PC-9 (cell line): Measurements from ENCODE around the gene LSM2. TPM values are rescaled to one million over a fixed set of nuclear protein-coding genes. Genes with fewer than 3 reads are reported as not detected.
A peak's percentile ranks its signal among the peaks of the same experiment; 100 is the strongest.

Experiments used
- BruUV-seq: library from RNA; stranded (reverse); fragments of 400-500 nt; replicated peaks from 2 replicates; lab custom pipeline; 2021; lab: Mats Ljungman, UMichigan
- CTCF ChIA-PET: fragments of 300-600 bp; sonication (Branson Sonifier 250); formaldehyde crosslinking; loops from one replicate; lab custom pipeline; 2022; ENCODE audit warnings: antibody characterized with exemption; lab: Charles Lee
- POLR2A ChIA-PET: fragments of 300-600 bp; sonication (Branson Sonifier 250); formaldehyde crosslinking; loops from one replicate; lab custom pipeline; 2022; ENCODE audit warnings: antibody characterized with exemption; ENCODE audit not compliant: unreplicated experiment; lab: Charles Lee
- DNase-seq, 2 experiments: peaks; one replicate each; pipeline versions ENCODE4 v3.0.0 to v3.0.0-alpha.2; 2015 to 2022; ENCODE audit warnings: mixed read lengths in 1 of 2
- H2AFZ ChIP-seq: fragments of 200-600 bp; sonication (generic); 2 replicates; pipeline ENCODE4 v1.8.1; 2017; ENCODE audit warnings: antibody characterized with exemption
- H3F3A ChIP-seq: fragments of 200-600 bp; sonication (generic); 2 replicates; pipeline ENCODE4 v1.8.1; 2017; ENCODE audit warnings: antibody characterized with exemption, mild to moderate bottlenecking, low read depth; ENCODE audit not compliant: insufficient read depth
- H3K27ac ChIP-seq: fragments of 200-600 bp; sonication (generic); 2 replicates; pipeline ENCODE4 v1.6.1; 2016; ENCODE audit warnings: mixed run types
- H3K27me3 ChIP-seq: fragments of 200-600 bp; sonication (generic); 2 replicates; pipeline ENCODE4 v1.6.1; 2016; ENCODE audit warnings: low read depth, mixed run types; ENCODE audit not compliant: insufficient read depth
- H3K36me3 ChIP-seq: fragments of 200-600 bp; sonication (generic); 2 replicates; pipeline ENCODE4 v1.6.1; 2016; ENCODE audit warnings: low read depth, mixed run types
- H3K4me1 ChIP-seq: fragments of 200-600 bp; sonication (generic); replicated peaks from 2 replicates; pipeline ENCODE4 v1.6.1; 2016; ENCODE audit warnings: mixed run types; ENCODE audit not compliant: insufficient read depth
- H3K4me2 ChIP-seq: fragments of 200-600 bp; sonication (generic); 2 replicates; pipeline ENCODE4 v1.6.1; 2017; ENCODE audit warnings: mixed run types
- H3K4me3 ChIP-seq: fragments of 200-600 bp; sonication (generic); 2 replicates; pipeline ENCODE4 v1.6.1; 2016; ENCODE audit warnings: mixed run types
- H3K79me2 ChIP-seq: fragments of 200-600 bp; sonication (generic); 2 replicates; pipeline ENCODE4 v1.6.1; 2017; ENCODE audit warnings: low read depth, mixed run types
- H3K9me2 ChIP-seq: fragments of 200-600 bp; sonication (generic); 2 replicates; pipeline ENCODE4 v1.8.1; 2017; ENCODE audit warnings: mild to moderate bottlenecking; ENCODE audit not compliant: insufficient read depth
- H3K9me3 ChIP-seq: fragments of 200-600 bp; sonication (generic); 2 replicates; pipeline ENCODE4 v1.8.1; 2016; ENCODE audit warnings: low read depth; ENCODE audit not compliant: insufficient read depth
- H4K20me1 ChIP-seq: fragments of 200-600 bp; sonication (generic); 2 replicates; pipeline ENCODE4 v1.8.1; 2017; ENCODE audit not compliant: insufficient read depth
- EZH2 ChIP-seq: fragments of 200-600 bp; sonication (generic); IDR thresholded peaks from 2 replicates; pipeline ENCODE4 v1.8.0; 2017; ENCODE audit warnings: antibody characterized with exemption, low read depth
- intact Hi-C: fragments of 100-400 bp; cut with micrococcal nuclease; formaldehyde crosslinking; loops from one replicate; pipeline ENCODE4 v1.10.0; 2022; ENCODE audit not compliant: unreplicated experiment
- total RNA-seq: library from RNA; stranded (reverse); gene quantifications from 2 replicates; pipeline ENCODE4 v1.2.3, GENCODE V29; 2021
- TF ChIP-seq, protein P1 (sequence below): fragments of 200-600 bp; sonication (generic); conservative IDR thresholded peaks from 2 replicates; pipeline ENCODE4 v1.6.1; 2017; ENCODE audit warnings: mixed run types, antibody characterized with exemption, mild to moderate bottlenecking, moderate library complexity

The LSM2 gene
- total RNA-seq, 1 experiment from 2014 or later = 74.3 TPM

DNA sequence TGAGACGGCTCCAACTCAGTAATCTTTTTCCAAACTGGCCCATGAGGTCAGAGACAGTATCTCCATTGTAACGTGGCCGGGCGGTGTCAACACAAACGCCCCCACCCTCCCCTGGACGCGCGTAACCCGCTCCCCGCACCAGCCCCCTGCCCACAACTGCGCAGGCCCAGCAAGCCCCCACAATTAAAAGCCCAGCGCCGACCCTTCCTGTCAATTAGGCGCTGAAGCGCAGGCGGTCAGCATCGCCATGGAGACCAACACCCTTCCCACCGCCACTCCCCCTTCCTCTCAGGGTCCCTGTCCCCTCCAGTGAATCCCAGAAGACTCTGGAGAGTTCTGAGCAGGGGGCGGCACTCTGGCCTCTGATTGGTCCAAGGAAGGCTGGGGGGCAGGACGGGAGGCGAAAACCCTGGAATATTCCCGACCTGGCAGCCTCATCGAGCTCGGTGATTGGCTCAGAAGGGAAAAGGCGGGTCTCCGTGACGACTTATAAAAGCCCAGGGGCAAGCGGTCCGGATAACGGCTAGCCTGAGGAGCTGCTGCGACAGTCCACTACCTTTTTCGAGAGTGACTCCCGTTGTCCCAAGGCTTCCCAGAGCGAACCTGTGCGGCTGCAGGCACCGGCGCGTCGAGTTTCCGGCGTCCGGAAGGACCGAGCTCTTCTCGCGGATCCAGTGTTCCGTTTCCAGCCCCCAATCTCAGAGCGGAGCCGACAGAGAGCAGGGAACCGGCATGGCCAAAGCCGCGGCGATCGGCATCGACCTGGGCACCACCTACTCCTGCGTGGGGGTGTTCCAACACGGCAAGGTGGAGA is 8.5 kb upstream of the LSM2 start, which contains the start of the genes HSPA1A and HSPA1L:
Gene HSPA1A (plus strand): TSS at position 519 of the 814 bp plus-strand sequence. CDS start 214 bp downstream, at position 733.
Gene HSPA1L (minus strand): TSS at position 259 of the 814 bp plus-strand sequence. CDS start 3,311 bp downstream, outside the sequence.
- Histone ChIP-seq H3F3A (peaks cover 47% of the 10 kb centered on the region), H2AFZ (peak within 1 kb of the TSS; percentile 97), H3K9me3 (no peaks in the 10 kb centered on the region), H4K20me1 (peaks cover 19% of the 10 kb centered on the region), H3K36me3 (no peaks in the 10 kb centered on the region), H3K27me3 (no peaks in the 10 kb centered on the region), H3K4me2 (peak within 1 kb of the TSS; percentile 100), H3K27ac (peak within 1 kb of the TSS; percentile 92), H3K4me3 (peak within 1 kb of the TSS; percentile 84), H3K9me2 (no peaks in the 10 kb centered on the region), H3K4me1 (peaks cover 22% of the 10 kb centered on the region), H3K79me2 (peaks cover 49% of the 10 kb centered on the region)
- DNase-seq = peak; percentile 94 to 97
- ChIA-PET POLR2A (interaction anchor here (0.6 to 1.9 kb wide), 12 partner anchors 8 to 1157 kb away, joined by 3 to 42 read pairs (median 5); partner anchors contain the start of genes HSPA1B, LSM2, NEU1 and VARS1), CTCF (interaction anchor here (0.5 to 1.4 kb wide), 2 partner anchors 19 to 64 kb away, joined by 3 to 4 read pairs; partner anchors contain the start of genes SLC44A4 and VARS1)
- intact Hi-C loops = loop anchor here (2.0 kb wide), 3 partner anchors 16 to 38 kb away; partner anchors contain the start of gene VWA7
- BruUV-seq = TSS peak; percentile 94
- TF ChIP-seq EZH2 = no peak
- TF ChIP-seq, protein P1, sequence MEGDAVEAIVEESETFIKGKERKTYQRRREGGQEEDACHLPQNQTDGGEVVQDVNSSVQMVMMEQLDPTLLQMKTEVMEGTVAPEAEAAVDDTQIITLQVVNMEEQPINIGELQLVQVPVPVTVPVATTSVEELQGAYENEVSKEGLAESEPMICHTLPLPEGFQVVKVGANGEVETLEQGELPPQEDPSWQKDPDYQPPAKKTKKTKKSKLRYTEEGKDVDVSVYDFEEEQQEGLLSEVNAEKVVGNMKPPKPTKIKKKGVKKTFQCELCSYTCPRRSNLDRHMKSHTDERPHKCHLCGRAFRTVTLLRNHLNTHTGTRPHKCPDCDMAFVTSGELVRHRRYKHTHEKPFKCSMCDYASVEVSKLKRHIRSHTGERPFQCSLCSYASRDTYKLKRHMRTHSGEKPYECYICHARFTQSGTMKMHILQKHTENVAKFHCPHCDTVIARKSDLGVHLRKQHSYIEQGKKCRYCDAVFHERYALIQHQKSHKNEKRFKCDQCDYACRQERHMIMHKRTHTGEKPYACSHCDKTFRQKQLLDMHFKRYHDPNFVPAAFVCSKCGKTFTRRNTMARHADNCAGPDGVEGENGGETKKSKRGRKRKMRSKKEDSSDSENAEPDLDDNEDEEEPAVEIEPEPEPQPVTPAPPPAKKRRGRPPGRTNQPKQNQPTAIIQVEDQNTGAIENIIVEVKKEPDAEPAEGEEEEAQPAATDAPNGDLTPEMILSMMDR = no peak

DNA sequence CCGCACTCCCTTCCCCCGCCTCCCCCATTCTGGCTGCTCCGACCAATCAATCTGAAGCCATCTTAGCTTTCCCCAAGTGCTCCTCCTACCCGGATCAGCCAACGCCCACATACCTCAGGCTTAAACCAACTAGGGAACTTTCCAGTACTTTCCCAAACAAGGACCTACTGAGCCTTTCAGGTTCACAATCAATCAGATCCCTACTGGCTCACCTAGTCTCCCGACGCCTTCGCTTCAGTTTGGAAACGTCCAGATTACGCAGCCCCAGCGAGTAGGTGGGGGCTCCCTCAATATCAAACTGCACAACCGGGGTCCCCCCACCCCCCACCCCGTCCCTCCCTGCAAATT is 7.9 kb upstream of the LSM2 start:
- Histone ChIP-seq H3K27ac (peak overlapping the region; percentile 92), H3K4me1 (peaks cover 16% of the 10 kb centered on the region), H3K9me3 (no peaks in the 10 kb centered on the region), H3K9me2 (no peaks in the 10 kb centered on the region), H3K27me3 (no peaks in the 10 kb centered on the region), H3K4me2 (peak overlapping the region; percentile 97), H3K79me2 (peaks cover 44% of the 10 kb centered on the region), H3F3A (peaks cover 41% of the 10 kb centered on the region), H3K36me3 (no peaks in the 10 kb centered on the region), H2AFZ (peak overlapping the region; percentile 70; the same call in 1 of the 2 replicates), H3K4me3 (peak overlapping the region; percentile 84), H4K20me1 (peaks cover 19% of the 10 kb centered on the region)
- ChIA-PET CTCF (interaction anchor here (0.5 to 1.4 kb wide), 2 partner anchors 19 to 64 kb away, joined by 3 to 4 read pairs; partner anchors contain the start of genes SLC44A4 and VARS1), POLR2A (interaction anchor here (0.5 to 1.9 kb wide), 19 partner anchors 8 to 1157 kb away, joined by 3 to 42 read pairs (median 4); partner anchors contain the start of genes HSPA1B, LSM2, NEU1 and VARS1)
- intact Hi-C loops = loop anchor here (2.0 kb wide), 3 partner anchors 16 to 38 kb away; partner anchors contain the start of gene VWA7
- TF ChIP-seq, protein P1 = no peak
- peak; percentile 94 to 97 for DNase-seq
- no TSS peak for BruUV-seq

DNA sequence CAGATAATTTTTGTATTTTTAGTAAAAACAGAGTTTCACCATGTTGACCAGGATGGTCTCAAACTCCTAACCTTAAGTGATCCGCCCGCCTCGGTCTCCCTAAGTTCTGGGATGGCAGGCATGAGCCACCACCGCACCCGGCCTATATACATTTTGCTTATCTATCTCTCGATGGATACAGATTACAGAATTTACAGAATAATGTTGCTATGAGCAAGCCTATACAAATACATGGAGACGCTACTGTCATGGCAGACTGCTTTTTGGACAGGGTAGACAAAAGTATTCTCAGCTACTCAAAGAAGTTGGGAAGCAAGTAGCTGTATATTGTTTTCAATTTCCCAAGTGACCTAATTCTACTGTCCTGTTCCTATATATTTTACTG is 6.7 kb upstream of the LSM2 start:
- Histone ChIP-seq H3K79me2 (peaks cover 32% of the 10 kb centered on the region), H4K20me1 (peaks cover 12% of the 10 kb centered on the region), H3K27me3 (no peaks in the 10 kb centered on the region), H3K4me1 (peaks cover 10% of the 10 kb centered on the region), H3K9me3 (no peaks in the 10 kb centered on the region), H3K4me3 (peak overlapping the region; percentile 70), H3K4me2 (peak overlapping the region; percentile 100), H2AFZ (peak overlapping the region; percentile 97), H3K27ac (peak overlapping the region; percentile 92), H3K36me3 (no peaks in the 10 kb centered on the region), H3F3A (peaks cover 29% of the 10 kb centered on the region), H3K9me2 (no peaks in the 10 kb centered on the region)
- no peak for TF ChIP-seq EZH2
- TF ChIP-seq, protein P1 = no peak
- no TSS peak for BruUV-seq
- ChIA-PET POLR2A (interaction anchor here (0.6 to 1.9 kb wide), 8 partner anchors 9 to 382 kb away, joined by 3 to 42 read pairs (median 5); partner anchors contain the start of genes CFB, DXO, HSPA1B and VARS1), CTCF (interaction anchor here (1.4 kb wide), 1 partner anchor 18 kb away, joined by 4 read pairs; the partner anchor contains the start of gene VARS1)
- no peak for DNase-seq
- intact Hi-C loops = no loop called here
